HG03439 (cell line): ENCODE data around the gene ADH1B.
"Not testable (repeated sequence)": the region's sequence is repeated elsewhere in the genome, so short reads cannot be mapped to it uniquely, and the experiment has no call there.

Experiments
- ATAC-seq: cut with Tn5 transposase; IDR thresholded peaks from one replicate; pipeline ENCODE4 v1.9.1; 2021; ENCODE audit warnings: mild to moderate bottlenecking, moderate library complexity; ENCODE audit not compliant: unreplicated experiment

Gene ADH1B

DNA sequence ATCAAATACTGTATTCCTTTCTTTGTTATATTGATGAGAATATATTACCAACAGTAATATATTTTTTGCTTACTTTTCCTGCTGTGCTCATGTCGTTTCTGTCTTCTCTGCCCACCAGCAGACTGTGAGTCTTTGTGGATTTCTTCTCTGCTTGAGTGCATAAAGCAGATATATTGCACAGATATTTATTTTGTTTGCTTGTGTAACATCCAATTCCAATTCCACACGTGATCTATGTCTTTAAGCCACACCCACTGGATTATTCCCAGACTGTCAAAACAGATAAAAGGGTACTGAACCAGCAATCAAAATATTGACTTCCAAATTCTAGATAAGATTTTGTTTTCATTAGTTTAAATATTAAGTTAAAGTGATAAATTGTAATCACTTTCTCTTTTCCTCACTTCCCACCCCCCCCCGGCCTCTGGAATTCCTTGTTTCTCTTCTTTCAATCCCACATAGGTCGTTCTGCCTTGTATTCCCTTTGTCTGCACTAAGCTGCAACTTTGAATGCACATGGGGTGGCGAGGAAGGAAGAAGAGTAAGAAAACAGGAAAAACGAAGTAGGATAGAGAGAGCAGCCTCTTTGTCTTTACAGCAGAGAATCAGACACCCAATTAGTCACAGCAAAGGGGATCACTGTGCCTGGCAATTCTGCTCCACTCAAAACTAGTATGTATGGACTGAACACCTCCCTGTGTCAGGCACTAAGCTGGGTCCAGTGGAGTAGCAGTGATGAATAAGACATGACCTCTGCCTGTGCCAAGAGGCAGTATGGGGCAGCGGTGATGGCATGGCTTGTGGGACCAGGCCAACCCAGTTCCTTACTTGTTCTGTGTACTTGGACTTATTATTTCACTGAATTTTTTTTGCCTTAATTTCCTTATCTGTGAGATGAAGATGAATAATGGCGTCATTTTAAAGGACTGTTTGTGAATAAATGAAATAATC is at the start of gene ADH1B:
ADH1B (minus strand) TSS at position 161 of the 951 bp plus-strand sequence; CDS start at position 91, 70 bp downstream.
- ATAC-seq, result no peak

DNA sequence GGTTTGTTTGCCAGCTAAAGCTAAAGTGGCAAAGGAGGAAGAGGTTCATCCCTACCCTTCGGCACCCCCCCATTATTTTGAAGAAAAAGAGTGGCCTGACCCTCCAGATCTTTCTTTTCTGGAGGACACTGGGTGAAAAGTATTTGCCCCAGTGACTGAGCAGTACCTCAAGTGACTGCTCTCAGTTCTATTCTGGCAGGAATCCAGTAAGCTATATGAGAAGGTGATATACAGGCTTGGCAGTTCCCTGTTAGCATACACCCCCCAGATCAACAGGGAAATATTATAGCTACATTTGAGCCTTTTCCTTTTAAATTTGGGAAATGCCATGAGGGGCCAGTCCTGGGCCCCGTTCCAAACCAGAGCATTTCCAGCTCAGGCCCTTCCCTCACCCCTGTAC is 46.6 kb upstream of the ADH1B start:
- ATAC-seq, result not testable (repeated sequence)

DNA sequence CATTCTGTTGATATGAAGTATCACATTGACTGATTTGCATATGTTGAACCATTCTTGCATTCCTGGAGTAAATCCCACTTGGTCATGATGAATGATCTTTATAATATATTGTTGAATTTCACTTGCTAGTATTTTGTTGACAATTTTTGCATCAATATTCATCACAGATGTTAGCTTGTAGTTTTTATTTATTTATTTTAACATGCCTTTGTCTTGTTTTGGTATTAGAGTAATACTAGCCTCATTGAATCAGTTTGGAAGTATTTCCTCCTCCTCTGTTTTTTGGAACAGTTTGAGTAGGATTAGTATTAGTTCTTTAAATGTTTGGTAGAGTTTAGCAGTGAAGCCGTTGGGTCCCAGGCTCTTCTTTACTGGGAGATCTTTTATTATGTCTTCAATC is 45.3 kb upstream of the ADH1B start:
- ATAC-seq, result no peak

- ATAC-seq, result no peak
These were observed 41.6 kb upstream of the ADH1B start for GRCh38 chr4:99362768-99363167.

DNA sequence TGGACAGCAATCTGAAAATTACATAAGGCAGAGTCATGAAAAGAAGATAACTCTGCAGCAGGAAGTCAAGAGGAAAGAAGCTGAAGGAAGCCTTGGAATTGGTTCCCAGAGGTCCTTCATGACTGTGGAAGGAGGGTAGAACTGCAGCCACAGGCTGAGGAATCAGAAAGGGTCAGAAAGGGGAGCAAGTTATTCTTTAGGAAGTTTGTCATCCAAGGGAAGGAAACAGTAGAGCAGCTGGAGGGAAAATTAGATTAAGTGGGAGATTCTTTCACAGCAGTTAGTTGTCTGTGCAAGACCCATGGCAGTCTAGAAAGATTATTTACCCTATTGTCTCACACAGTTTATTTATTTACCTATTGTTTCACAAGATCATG is 40.7 kb upstream of the ADH1B start:
- no peak for ATAC-seq

- no peak for ATAC-seq
These were observed 40.2 kb upstream of the ADH1B start for GRCh38 chr4:99361268-99361898.

DNA sequence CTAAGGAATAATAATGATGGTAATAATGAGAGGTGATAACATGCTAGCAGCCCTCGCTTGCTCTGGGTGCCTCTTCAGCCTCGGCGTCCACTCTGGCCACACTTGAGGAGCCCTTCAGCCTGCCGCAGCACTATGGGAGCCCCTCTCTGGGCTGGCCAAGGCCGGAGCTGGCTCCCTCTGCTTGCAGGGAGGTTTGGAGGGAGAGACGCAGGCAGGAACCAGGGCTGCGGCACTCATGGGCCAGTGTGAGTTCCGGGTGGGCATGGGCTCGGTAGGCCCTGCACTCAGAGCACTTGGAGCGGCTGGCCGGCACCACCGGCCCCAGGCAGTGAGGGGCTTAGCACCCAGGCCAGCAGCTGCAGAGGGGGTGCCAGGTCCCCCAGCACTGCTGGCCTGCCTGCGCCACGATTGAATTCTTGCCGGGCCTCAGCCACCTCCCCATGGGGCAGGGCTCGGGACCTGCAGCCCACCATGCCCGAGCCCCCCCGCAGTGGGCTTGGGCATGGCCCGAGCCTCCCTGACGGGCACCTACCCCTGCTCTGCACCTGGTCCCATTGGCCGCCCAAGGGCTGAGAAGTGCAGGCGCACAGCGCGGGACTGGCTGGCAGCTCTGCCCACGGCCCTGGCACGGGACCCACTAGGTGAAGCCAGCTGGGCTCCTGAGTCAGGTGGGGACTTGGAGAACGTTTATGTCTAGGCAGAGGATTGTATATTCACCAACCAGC is 38.4 kb upstream of the ADH1B start:
- no peak for ATAC-seq

DNA sequence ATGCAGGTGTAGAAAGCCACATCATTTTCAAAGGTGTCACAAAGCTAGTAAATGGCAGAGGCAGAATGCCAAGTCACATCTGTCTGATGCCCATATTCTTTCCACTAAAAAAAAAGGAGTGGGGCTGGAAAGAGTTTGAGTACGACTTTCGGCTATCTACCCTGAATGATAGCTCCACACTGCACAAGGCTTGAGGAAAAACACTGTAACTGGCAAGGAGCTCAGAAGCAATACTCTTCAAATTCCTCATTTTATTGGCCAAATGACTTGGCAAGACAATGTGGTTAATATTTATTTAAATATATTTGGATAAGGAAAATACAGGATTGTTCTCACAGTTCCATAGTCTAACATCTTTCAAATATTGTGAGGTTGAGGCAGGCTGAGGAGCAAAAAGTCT is 36.7 kb upstream of the ADH1B start:
- ATAC-seq, result no peak

- ATAC-seq, result no peak
These were observed 35.8 kb upstream of the ADH1B start for GRCh38 chr4:99356992-99357391.

GRCh38 chr4:99356149-99356548 is 34.9 kb upstream of the ADH1B start:
- not testable (repeated sequence) for ATAC-seq

DNA sequence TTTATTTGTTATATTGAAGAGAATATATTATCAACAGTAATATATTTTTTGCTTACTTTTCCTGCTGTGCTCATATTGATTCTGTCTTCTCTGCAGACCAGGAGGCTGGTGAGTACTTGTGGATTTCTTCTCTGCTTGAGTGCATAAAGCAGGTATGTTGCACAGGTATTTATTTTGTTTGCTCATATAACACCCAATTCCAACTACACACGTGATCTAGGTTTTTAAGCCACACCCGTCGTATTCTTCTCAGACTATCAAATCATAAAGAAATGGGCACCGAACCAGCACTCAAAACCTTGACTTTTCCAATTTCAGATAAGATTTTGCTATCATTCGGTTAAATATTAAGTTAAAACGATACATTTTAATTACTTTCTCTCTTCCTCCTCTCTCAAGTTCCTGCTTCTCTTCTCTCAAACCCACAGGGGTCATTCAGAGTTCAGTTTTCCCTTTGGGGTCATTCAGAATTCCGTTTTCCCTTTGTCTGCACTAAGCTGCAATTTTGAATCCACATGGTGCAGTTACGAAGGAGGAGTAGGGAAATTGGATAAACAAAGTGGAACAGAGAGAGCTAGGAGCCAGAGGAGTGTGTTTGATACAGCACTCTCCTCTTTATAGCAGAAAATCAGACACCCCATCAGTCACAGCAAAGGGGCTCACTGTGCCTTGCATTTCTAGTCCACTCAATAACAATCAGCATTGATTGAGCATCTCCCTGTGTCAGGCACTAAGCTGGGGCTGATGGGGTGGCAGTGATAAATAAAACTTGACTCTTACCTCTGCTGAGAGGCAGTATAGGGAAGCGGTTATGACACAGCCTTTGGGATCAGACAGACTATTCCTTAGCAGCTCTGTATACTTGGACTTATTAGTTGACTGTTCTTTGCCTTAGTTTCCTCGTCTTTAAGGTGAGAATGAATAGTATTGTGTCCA is 31.7 kb upstream of the ADH1B start, which contains the start of gene ADH1C:
ADH1C (minus strand) TSS at position 145 of the 936 bp plus-strand sequence; CDS start at position 74, 71 bp downstream.
- ATAC-seq, result no peak

DNA sequence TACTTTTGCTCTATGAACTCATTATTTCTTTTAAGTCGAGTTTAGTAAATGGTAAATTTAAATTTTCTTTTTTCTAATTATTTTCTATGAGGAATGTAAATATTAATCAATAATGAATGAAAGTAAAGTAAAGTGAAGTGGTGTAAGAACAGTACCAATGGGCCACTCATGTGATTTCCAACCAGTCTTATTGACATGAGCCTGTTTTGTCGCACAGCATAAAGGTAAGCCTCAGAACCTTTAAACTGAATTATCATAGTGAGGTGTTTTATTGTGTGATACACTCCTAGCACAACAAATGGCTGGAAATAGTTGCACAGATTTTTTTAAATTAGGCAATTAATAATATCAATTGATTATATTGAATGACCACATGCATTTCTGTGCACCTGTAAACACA is 30.3 kb upstream of the ADH1B start:
- ATAC-seq, result no peak

GRCh38 chr4:99349338-99349737 is 28.1 kb upstream of the ADH1B start:
- no peak for ATAC-seq

GRCh38 chr4:99342624-99343023 is 21.4 kb upstream of the ADH1B start:
- not testable (repeated sequence) for ATAC-seq

DNA sequence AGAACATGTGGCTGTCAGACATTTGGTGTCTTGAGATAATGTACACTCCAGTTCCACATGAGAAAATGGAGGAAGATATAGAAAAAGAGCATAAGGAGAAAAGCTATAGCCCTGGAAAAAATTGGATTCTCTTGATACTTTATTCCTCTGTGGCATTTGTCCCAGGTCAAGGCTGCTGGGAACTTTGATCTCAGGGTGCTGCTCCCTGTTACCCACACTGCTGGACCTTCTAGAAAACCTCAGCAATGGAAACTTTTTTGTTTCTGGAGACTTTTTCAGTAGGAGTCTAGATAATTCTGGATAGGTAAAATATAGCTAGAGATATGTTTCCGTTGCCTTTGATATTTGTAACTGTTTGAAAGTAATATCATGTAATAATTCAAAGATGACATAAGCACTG is 20.2 kb upstream of the ADH1B start:
- ATAC-seq, result no peak

GRCh38 chr4:99339172-99339571 is 18.0 kb upstream of the ADH1B start:
- ATAC-seq, result no peak

DNA sequence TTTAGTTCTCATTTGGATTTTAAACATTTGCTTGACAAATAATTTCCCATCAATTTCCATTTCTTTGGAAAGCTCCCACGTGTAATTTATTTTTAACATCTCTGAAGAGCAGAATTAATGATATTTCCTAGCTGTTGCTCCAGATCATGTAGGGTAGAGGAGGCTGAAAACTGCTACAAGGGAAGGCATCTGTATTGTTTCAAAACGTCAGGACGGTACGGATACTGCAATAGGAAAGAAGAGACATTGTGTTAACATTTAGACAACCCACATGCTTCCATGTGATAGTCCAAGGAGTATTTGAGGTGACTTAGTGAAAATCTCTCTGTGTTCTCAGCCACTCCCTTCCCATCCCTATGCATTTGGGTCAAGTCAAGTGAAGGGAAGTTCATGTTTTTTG is 15.4 kb upstream of the ADH1B start:
- no peak for ATAC-seq

DNA sequence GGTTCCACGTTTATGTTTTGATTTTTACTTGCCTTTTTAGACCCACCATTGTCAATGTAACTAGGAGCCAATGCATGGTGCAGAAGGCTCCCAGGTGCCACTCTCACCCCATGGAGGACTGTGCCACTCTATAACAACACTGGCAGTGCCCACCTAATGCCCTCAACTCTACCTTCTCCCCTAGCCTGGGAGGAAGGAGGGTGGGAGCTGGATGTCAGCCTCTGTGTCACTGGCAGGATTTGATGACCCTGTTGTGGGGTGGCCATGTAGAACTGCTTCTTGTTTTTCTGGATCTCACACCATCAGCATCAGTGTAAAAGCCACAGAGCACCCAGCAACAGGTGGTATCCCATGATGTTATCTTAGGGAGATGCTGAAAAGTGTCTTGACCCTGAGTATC is 13.7 kb upstream of the ADH1B start:
- no peak for ATAC-seq

DNA sequence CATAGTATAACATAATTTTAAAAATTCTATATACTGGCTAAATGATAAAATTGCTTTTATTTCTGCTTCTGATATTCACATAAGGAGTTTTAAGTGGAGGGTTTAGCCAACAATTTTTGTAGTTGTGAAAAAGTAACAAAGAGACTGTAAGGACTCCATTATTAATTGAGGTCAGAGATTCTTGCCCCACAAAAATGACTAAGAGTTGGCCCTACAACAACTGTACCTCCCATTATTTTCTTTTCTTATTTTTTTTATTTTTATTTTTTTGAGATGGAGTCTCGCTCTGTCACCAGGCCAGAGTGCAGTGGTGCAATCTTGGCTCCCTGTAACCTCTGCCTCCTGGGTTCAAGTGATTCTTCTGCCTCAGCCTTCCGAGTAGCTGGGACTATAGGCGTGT is 9.4 kb upstream of the ADH1B start:
- ATAC-seq, result no peak

DNA sequence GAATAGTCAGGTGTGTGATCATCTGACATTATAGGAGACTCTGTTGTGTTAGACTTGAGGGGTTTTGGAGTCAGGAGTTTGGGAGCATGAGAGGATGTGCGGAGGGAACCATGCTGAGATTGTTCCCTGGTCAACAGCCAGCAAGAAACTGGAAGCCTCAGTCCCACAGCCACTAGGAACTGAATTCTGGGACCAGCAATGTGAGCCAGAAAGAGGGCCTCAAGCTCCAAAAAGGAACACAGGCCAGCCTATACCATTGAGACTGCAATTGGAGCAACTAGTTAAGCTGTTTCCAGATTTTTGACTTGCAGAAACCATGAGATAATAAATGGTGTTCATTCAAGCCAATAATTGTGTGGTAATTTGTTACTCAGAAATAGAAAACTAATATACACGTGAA is 8.7 kb upstream of the ADH1B start:
- no peak for ATAC-seq
